NB4 (cell line): ENCODE results near the gene P2RY2.

ENCODE experiments used
- CTCF ChIP-seq: IDR thresholded peaks from one replicate; pipeline ENCODE4 v1.5.1; 2012; ENCODE audit warnings: low read depth, low read length
- MAX ChIP-seq: IDR thresholded peaks from 2 replicates; pipeline ENCODE4 v1.6.1; 2011; ENCODE audit warnings: low read depth, low read length
- POLR2A ChIP-seq: IDR thresholded peaks from 2 replicates; pipeline ENCODE4 v1.6.1; 2011; ENCODE audit warnings: mild to moderate bottlenecking; ENCODE audit not compliant: insufficient read length; ENCODE audit errors: extremely low read depth

GRCh38 chr11:73223998-73224730, 6.1 kb downstream of the P2RY2 start:
- TF ChIP-seq CTCF (no peak), POLR2A (no peak), MAX (peak; percentile 28; the same call in 1 of the 2 replicates)
